Measurements from ENCODE around the gene MAP4K2.

DNA sequence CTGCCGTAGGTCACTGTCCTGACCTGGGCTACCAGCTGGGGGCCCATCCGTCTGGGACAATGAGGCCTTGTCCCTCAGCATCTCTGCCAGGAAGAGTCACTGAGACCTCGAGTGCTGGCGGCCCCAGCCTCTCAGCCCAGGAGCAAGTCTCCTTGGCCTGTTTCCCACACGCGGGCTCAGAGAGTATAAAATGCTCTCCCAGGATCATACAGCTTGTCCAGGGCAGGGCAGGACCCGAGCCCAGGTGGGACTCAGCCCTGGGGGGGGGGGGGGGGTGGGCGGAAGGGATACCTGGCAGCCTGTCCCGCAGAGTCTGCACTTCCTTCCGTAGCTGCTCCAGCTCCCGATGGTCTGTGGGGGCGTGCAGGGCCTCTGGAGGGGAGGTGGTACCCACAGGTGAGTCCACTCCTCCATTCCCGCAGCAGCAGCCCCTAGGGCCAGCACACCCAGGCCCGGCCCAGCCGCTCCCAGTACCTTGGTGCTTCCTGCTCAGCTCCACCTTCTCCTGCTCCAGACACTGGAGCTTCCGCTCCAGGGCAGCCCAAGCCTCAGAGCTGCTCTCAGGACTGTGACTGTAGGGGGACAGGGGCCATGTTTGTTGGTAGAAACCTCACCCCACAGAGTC, 33.5 kb upstream of the MAP4K2 start:
- TF ChIP-seq, protein P1, sequence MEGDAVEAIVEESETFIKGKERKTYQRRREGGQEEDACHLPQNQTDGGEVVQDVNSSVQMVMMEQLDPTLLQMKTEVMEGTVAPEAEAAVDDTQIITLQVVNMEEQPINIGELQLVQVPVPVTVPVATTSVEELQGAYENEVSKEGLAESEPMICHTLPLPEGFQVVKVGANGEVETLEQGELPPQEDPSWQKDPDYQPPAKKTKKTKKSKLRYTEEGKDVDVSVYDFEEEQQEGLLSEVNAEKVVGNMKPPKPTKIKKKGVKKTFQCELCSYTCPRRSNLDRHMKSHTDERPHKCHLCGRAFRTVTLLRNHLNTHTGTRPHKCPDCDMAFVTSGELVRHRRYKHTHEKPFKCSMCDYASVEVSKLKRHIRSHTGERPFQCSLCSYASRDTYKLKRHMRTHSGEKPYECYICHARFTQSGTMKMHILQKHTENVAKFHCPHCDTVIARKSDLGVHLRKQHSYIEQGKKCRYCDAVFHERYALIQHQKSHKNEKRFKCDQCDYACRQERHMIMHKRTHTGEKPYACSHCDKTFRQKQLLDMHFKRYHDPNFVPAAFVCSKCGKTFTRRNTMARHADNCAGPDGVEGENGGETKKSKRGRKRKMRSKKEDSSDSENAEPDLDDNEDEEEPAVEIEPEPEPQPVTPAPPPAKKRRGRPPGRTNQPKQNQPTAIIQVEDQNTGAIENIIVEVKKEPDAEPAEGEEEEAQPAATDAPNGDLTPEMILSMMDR (conservative IDR thresholded peaks at IDR 0.05; ENCODE audit: low read depth, low read length), result no peak
- no peak for TF ChIP-seq EZH2 (IDR thresholded peaks at IDR 0.05; ENCODE audit: borderline replicate concordance, low read depth, low read length, poor library complexity, severe bottlenecking)
